NCI-H2107 (cell line): ENCODE data around the gene TNS3.
"Not testable (repeated sequence)": the region's sequence is repeated elsewhere in the genome, so short reads cannot be mapped to it uniquely, and the experiment has no call there.

Source experiments
- DNase-seq: peaks from one replicate; lab custom pipeline; 2025; lab: John Stamatoyannopoulos, UW

The TNS3 gene

GRCh38 chr7:47452295-47452694, 129.6 kb downstream of the TNS3 start:
- DNase-seq: no peak

GRCh38 chr7:47451851-47452205, 130.1 kb downstream of the TNS3 start:
- no peak for DNase-seq

- DNase-seq: no peak
Measured at GRCh38 chr7:47449810-47450590, 131.9 kb downstream of the TNS3 start.

GRCh38 chr7:47448971-47449370, 132.9 kb downstream of the TNS3 start:
- no peak for DNase-seq

- no peak for DNase-seq
Measured at GRCh38 chr7:47447621-47448349, 134.1 kb downstream of the TNS3 start.

GRCh38 chr7:47446871-47447466, 134.9 kb downstream of the TNS3 start:
- DNase-seq: no peak

GRCh38 chr7:47444376-47445098, 137.4 kb downstream of the TNS3 start:
- DNase-seq: no peak

- no peak for DNase-seq
Measured at GRCh38 chr7:47443049-47443448, 138.9 kb downstream of the TNS3 start.

- DNase-seq: no peak
Measured at GRCh38 chr7:47442605-47442865, 139.4 kb downstream of the TNS3 start.

- DNase-seq: no peak
Measured at GRCh38 chr7:47441796-47442604, 139.9 kb downstream of the TNS3 start.

- DNase-seq: not testable (repeated sequence)
Measured at GRCh38 chr7:47441048-47441447, 140.9 kb downstream of the TNS3 start.

- DNase-seq: no peak
Measured at GRCh38 chr7:47440320-47440719, 141.6 kb downstream of the TNS3 start.

- no peak for DNase-seq
Measured at GRCh38 chr7:47439181-47439667, 142.7 kb downstream of the TNS3 start.

- no peak for DNase-seq
Measured at GRCh38 chr7:47438411-47439029, 143.4 kb downstream of the TNS3 start.

- no peak for DNase-seq
Measured at GRCh38 chr7:47435889-47436312, 146.0 kb downstream of the TNS3 start.

GRCh38 chr7:47433564-47433895, 148.4 kb downstream of the TNS3 start:
- DNase-seq: no peak

- no peak for DNase-seq
Measured at GRCh38 chr7:47432671-47433563, 149.0 kb downstream of the TNS3 start.

- no peak for DNase-seq
Measured at GRCh38 chr7:47430422-47430821, 151.5 kb downstream of the TNS3 start.

GRCh38 chr7:47428768-47429472, 153.0 kb downstream of the TNS3 start:
- DNase-seq: no peak
